Activated naive CD4-positive, alpha-beta T cell treated with Interleukin-2 at 50 U/mL for 16 hours (primary cell): ENCODE data around the gene ITGB8.

Experiments used
- DNase-seq: peaks from one replicate; pipeline ENCODE4 v3.0.0-alpha.2; 2020

ITGB8 gene

DNA sequence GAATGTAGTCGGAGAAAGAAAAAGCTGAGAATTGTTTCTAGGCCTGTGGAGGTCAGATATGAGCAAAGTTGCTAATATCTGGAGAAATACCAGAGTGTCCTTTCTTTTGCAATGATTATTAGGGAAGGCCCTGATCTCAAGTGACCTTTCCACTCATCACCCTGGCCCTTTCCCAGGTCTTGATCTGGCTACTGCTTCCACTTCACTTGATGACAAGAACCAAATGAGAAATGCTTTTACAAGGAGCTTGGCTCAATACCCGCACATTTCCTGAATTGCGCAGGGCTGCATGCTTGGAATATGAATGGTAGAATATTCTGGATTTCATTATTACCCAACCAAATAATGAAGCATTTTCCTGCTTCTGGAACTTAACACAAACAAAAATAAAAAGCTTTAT is 104.6 kb downstream of the ITGB8 start:
- DNase-seq = no peak

DNA sequence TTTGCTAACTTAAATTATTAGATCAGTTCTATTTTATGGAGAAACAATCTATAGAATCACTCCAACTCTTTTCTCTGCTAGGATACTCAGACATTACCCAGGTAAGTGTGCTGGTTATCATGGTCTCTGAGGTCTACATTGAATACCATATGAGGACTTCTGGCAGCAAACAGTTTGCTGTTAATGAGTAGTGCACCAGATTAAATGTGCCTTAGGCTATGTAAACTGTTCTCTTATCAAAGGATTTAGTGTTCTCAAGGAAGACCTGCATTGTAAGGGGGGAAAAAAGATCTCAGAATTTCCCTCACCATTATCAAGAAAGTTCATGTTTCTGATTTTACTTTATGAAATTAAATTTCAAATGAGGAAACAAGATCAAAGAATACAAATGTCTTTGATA is 107.5 kb downstream of the ITGB8 start:
- no peak for DNase-seq

DNA sequence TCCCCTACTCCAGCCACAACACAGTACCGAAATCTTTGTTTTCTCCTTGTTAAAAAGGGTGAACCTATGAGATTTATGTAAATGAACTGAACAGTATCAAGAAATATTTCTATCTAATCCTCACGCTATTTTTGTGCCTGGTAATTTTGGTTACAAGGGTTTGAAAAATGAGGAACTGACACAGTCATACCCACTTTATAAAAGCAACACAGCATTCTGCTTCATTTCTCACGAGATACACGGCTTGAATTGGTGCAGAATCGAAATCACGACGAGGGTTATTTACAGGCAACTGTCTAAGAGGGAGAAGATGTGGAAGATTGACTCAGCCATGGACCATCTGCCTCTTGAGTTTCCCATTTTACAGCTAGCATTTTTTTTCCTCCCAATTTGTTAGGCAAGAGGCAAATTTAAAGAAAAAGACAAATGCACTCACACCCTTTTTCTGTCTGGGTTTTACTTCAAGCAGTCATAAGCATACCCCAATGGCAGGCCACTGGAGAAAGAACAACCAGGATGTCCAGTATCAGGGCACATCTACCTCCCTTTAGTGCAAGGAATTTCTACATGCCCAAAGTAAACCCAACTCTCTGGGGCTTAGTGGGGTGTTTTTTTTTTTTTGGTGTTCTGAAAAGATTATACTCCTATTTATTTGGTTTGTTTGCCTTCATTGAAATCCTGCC is 108.1 kb downstream of the ITGB8 start:
- DNase-seq = no peak

DNA sequence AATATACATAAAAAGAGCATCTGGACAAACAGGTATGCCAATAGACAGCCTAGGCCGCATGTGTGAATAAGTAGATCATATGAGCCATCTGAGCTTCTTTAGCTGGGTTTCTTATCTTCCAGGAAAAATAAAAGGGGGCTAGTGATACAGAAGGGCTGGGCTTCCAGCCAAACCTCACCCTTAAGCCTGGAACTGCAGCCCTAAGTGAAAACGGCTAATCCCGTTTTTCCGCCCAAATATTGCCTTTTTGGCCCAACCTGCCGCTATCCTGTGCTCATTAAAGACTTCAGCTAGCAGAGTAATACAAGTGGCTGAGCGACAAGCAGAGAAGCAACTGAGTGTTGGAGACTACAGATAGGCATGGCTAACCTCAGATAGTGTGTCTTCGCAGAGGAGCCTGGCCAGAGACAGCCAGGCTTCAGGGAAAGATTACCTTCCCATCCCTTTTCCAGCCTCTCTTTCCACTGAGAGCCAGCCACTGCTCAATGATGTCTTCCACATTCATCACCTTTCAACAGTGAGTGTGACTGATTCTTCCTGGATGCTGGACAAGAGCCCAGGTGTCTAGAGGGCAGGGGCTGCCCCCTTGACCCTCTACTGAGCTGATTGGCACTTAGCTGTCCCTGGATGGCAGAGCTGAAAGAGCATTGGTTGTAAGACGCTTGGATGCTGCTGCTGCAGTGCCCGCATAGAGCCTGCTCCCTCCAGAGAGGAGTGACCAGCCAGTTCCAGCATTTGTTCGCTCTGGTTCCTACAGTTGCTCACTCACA is 108.9 kb downstream of the ITGB8 start:
- DNase-seq = no peak

DNA sequence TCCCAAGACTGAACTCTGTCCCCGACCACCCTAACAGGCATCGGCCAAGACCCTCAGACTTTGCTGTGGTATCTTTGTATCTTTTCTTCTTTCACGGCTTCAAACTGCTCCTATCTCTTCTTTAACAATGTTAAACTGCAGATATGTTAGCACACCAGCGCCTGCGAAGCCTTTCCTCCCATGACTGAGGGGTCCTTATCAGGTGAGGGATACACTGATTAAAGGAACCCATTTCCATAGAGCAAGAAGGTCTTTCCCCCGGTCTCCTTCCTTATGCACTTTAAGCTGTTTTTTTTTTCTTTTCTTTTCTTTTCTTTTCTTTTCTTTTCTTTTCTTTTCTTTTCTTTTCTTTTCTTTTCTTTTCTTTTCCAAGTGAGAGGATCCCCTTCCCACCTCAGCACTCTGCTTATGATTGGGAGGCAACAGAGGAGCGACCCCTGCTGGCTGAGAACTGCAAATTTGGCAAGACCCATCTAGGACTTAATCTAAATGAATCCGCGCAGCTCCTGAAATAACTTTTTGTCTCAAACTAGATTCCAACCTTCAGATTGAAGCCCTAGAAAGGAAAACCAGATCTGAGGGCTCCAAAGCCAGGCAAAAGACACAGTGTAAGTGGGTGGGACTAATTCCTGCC is 109.9 kb downstream of the ITGB8 start:
- DNase-seq = no peak

DNA sequence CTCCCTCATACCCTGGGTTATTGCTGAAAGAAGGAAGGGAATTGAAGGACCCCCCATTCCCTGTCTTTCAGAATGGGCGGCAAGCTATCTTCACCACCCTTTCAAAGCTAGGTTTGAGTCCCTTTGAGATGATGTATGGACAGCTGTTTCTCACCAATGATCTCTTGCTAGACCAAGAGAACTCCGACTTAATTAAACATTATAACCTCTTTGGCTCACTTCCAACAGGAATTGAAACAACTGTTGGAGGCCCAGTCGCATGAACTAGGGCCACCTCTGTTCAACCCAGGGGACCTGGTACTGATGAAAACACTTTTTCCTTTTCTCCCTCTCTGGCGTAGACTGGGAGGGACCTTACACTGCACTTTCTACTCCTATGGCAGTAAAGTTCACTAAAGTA is 110.6 kb downstream of the ITGB8 start:
- no peak for DNase-seq

DNA sequence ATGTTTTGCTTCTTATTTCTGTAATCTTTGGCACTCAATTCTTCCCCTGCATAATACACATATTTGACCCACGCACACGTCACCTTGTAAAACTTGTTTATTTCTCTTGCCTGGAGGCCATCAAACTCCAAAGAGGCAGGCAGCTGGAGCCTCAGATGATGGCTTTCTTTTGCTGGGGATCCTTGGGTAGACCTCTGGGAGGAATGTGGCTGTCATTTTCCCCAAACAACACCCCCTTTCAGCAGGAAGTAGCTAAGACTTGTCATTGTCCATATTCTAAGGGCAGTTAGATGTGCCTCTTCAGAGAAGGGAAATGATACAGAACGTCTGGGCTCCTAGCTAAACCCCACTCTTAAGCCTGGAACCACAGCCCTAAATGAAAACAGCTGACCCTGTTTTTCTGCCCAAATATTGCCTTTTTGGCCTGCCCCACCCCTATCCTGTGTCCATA is 111.3 kb downstream of the ITGB8 start:
- DNase-seq = no peak

DNA sequence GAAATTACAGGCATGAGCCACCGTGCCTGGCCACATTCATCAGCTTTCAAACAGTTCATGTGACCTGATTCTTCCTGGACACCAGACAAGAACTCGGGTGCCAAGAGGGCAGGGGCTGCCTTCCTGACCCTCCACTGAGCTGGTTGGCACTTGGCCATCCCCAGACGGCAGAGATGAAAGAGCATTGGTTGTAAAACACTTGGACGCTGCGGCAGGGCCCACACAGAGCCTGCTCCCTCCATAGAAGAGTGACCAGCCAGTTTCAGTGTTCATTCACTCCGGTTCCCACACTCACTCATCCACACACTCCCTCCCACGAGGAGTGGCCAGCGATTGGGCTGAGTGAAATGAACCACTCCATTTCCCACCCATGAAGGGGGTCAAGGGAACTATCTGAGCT is 112.3 kb downstream of the ITGB8 start:
- no peak for DNase-seq

DNA sequence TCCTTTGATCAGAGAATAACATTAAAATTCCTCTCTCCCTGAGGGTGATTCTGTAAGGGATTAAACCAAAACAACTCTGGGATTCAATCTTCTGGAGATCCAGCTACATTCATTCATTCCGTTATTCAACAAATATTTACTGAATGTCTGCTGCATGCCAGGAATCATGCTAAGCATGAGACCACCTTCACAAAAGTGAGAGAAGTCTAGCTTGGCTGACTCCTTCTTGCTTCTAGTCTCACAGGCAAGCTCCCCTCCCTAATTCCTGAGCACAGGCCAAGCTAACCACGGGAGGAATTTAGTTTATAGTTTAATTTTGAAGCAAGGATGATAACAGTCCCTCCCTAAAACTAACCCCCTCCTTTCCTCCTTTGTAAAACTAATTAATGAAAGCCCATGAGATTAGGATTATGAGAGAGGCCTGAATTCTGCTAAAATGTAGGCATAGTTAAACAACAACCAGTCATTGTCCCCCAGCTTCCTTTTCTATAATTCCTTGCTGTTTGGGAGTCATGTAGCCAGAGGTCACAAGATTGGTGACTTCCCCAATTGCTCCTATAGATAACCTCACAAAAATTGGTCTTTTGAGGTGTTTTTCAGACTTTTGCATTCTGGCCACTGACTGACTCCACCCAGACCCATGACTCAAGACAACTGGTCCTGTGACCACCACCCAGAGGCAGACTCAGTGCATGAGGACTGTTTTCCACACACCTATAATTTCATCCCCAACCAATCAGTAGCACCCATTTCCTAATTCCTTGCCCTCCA is 113.5 kb downstream of the ITGB8 start:
- no peak for DNase-seq

DNA sequence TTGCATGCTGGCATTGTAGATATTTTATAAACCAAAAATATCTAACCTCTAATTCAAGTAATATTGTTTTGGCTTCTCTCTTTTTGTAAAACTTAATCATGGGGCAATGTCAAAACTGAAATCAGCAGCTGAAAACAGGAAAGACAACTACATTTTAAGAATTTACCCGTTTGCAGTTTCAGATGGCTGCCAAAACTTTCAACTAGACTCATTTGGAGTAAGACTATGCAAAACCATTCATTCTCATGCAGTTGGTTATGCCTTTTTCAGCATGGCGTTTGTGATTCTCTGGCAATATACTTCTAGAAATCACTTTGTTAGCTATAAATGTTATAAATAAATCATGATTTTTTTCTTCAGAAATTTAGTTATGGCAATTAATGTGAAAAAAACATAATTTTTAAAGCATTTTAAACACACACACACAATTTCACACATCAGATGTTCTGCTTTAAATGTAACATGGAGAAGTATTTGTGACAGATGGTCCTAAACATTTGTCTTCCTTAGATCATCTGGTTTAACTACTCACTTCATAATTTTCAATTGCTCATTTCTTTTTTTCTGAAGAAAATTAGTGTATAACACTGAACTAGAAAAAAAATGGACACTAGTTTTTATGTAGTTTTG is 116.4 kb downstream of the ITGB8 start:
- DNase-seq = no peak

DNA sequence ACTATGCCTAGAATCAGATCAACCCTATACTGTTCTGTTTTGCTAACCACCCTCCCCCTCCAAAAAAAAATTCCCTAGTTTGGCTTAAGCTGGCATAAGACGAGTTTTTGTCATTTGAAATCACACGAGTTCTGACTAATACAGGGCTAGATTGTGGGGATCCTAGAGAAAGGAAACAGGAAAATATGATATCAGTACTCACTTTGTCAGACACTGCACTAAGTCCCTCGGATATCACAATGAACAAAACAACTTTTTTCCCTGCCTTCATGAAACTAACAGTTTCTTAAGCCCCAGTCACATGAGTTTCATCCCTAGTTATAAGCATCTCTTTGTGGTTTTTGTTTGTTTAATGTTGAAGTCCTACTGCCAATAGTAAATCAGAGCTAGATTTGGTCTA is 118.5 kb downstream of the ITGB8 start:
- no peak for DNase-seq

DNA sequence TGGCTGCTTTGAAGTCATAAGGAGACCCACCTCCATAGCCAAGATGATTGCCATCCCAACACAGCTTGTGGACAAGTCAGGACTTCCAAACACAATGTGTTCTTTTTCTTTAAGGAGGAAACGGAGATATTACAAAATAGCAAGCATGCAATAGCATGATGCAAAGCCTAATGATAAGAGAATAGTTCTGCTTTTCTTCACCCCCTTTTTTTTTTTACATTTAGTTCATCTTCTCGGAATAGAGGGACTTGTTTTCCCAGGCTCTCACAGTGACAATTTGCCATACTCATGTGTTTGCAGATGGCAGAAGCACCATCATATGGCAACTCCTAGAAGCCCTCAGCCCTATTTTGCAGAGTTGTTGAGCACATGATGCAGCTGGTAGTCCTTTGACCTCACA is 119.8 kb downstream of the ITGB8 start:
- DNase-seq = no peak

DNA sequence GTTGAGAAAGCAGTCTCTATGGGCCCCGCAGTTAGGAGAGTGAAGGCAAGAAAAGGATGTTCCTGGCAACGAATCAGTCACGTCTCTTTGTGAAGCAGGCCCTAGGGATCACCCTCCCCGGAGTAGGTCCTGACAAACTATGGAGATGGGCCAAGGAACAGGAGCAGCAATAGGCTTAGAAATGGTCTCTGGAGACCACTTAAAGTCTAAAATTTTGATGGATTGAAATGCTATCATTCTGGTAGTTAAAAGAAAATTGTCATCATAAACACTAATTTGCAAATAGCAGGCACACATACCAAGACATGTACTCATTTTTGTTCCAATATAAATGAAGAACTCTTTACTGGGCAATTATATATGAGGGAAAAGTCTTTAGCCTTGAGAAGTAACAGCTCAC is 123.5 kb downstream of the ITGB8 start:
- no peak for DNase-seq

DNA sequence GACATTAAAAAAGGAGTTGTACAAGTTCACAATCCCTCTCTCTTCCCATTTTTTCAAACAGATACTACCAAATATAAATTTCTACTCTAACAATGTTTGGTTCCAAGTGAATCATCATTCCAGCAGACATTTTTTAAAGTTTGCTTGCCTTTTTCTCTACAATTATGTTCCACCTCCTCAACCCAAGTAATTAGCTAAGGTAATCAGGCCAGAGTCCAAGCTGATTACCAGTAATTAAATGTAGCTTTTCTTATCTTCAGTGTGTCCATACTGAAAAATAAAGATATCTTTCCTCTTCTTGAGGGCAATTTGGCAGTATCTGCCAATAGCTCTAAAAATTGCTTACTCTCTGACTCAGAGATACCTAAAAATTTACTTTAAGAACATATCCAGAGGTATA is 126.0 kb downstream of the ITGB8 start:
- no peak for DNase-seq

DNA sequence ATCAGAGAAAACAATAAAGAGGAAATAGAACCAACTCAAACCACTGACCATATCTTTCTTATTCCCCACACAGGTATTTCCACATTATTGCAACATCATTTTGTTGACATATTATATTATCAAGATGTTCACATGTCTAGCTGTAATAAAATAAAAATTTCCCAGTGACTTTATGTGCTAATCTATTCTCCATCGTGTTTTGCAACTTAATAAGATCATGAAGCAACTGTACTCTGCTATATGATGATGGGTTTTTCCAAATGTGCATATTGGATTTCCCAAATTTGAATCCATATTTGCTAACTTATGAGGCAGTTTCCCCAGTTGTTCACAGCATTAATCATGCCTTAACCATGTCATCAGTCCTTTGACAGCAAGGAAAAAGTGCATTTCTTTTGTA is 127.8 kb downstream of the ITGB8 start:
- DNase-seq = no peak

DNA sequence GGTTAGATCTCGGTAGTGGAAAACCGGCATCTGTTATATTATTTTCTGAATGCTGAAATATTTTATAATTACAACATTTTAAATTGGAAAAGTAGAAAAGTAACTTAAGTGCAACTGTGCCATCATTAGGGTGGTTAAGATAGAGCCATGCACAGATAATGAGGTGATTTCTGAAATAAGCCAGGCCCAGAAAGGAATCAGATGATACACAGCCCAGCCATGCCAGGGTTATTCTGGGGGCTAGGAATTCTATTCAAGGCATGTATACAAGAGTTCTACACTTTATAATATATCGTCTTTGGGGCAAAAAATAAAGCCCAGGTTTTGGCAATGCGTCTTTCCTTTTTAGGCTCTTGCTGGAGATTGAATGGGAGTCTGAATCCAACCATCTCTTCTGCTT is 128.7 kb downstream of the ITGB8 start:
- no peak for DNase-seq

DNA sequence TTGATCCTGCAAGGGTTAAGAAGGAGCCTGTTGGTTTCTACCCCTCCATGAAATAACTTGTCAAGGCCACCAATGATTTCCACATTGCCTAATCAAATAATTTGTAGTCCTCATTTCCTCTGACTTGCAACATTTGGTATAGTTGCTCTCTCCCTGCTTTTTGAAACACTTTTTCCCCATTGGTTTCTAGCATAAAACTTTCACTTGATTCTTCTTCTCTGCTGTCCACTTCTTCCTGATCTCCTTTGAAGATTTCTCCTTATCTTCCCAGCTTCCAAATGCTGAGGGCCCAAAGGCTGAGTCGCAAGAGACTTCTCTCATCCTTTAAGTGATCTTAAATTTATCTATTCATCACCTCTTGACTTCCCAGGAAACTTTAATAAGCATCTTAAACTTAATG is 134.2 kb downstream of the ITGB8 start:
- no peak for DNase-seq
